ENCODE results near the gene CDX1.
A peak's percentile ranks its signal among the peaks of the same experiment; 100 is the strongest.

CDX1 gene

GRCh38 chr5:150202501-150202900 is 35.9 kb downstream of the CDX1 start:
- no peak overlapping the region for H3K27ac ChIP-seq (ENCODE audit: low read depth, low read length)
- no peaks in the 10 kb centered on the region for H3K27me3 ChIP-seq (ENCODE audit: control insufficient read depth, insufficient read depth, low read length)
- H3K4me3 ChIP-seq (ENCODE audit: low read length), result no peak overlapping the region
- H3K9ac ChIP-seq (ENCODE audit: low read length), result no peak overlapping the region
- no peaks in the 10 kb centered on the region for H3K4me1 ChIP-seq (ENCODE audit: control insufficient read depth, insufficient read depth, low read length)
- H3K36me3 ChIP-seq (ENCODE audit: control insufficient read depth, insufficient read depth, low read length), result no peaks in the 10 kb centered on the region

GRCh38 chr5:150203832-150204589 is 37.4 kb downstream of the CDX1 start:
- no peak overlapping the region for H3K4me3 ChIP-seq (ENCODE audit: low read length)
- H3K27ac ChIP-seq (ENCODE audit: low read depth, low read length), result no peak overlapping the region
- no peaks in the 10 kb centered on the region for H3K27me3 ChIP-seq (ENCODE audit: control insufficient read depth, insufficient read depth, low read length)
- no peak overlapping the region for H3K9ac ChIP-seq (ENCODE audit: low read length)
- no peaks in the 10 kb centered on the region for H3K4me1 ChIP-seq (ENCODE audit: control insufficient read depth, insufficient read depth, low read length)
- no peaks in the 10 kb centered on the region for H3K36me3 ChIP-seq (ENCODE audit: control insufficient read depth, insufficient read depth, low read length)

GRCh38 chr5:150204590-150204960 is 38.0 kb downstream of the CDX1 start:
- no peak overlapping the region for H3K9ac ChIP-seq (ENCODE audit: low read length)
- H3K27ac ChIP-seq (ENCODE audit: low read depth, low read length), result no peak overlapping the region
- no peaks in the 10 kb centered on the region for H3K27me3 ChIP-seq (ENCODE audit: control insufficient read depth, insufficient read depth, low read length)
- no peaks in the 10 kb centered on the region for H3K4me1 ChIP-seq (ENCODE audit: control insufficient read depth, insufficient read depth, low read length)
- H3K4me3 ChIP-seq (ENCODE audit: low read length), result no peak overlapping the region
- no peaks in the 10 kb centered on the region for H3K36me3 ChIP-seq (ENCODE audit: control insufficient read depth, insufficient read depth, low read length)

- H3K36me3 ChIP-seq (ENCODE audit: control insufficient read depth, insufficient read depth, low read length), result no peaks in the 10 kb centered on the region
- H3K4me3 ChIP-seq (ENCODE audit: low read length), result no peak overlapping the region
- no peak overlapping the region for H3K27ac ChIP-seq (ENCODE audit: low read depth, low read length)
- no peak overlapping the region for H3K9ac ChIP-seq (ENCODE audit: low read length)
- H3K4me1 ChIP-seq (ENCODE audit: control insufficient read depth, insufficient read depth, low read length), result no peaks in the 10 kb centered on the region
- H3K27me3 ChIP-seq (ENCODE audit: control insufficient read depth, insufficient read depth, low read length), result no peaks in the 10 kb centered on the region
Measured at GRCh38 chr5:150206098-150206778, 39.7 kb downstream of the CDX1 start.

GRCh38 chr5:150206779-150207115 is 40.2 kb downstream of the CDX1 start:
- no peaks in the 10 kb centered on the region for H3K4me1 ChIP-seq (ENCODE audit: control insufficient read depth, insufficient read depth, low read length)
- H3K9ac ChIP-seq (ENCODE audit: low read length), result no peak overlapping the region
- no peak overlapping the region for H3K4me3 ChIP-seq (ENCODE audit: low read length)
- no peak overlapping the region for H3K27ac ChIP-seq (ENCODE audit: low read depth, low read length)
- no peaks in the 10 kb centered on the region for H3K36me3 ChIP-seq (ENCODE audit: control insufficient read depth, insufficient read depth, low read length)
- H3K27me3 ChIP-seq (ENCODE audit: control insufficient read depth, insufficient read depth, low read length), result no peaks in the 10 kb centered on the region

GRCh38 chr5:150208187-150209098 is 41.9 kb downstream of the CDX1 start:
- Histone ChIP-seq H3K27me3 (ENCODE audit: control insufficient read depth, insufficient read depth, low read length) (no peaks in the 10 kb centered on the region), H3K27ac (ENCODE audit: low read depth, low read length) (no peak overlapping the region), H3K4me3 (ENCODE audit: low read length) (peak overlapping the region; percentile 19), H3K4me1 (ENCODE audit: control insufficient read depth, insufficient read depth, low read length) (no peaks in the 10 kb centered on the region), H3K9ac (ENCODE audit: low read length) (no peak overlapping the region), H3K36me3 (ENCODE audit: control insufficient read depth, insufficient read depth, low read length) (no peaks in the 10 kb centered on the region)

- H3K9ac ChIP-seq (ENCODE audit: low read length), result no peak overlapping the region
- H3K27ac ChIP-seq (ENCODE audit: low read depth, low read length), result no peak overlapping the region
- H3K36me3 ChIP-seq (ENCODE audit: control insufficient read depth, insufficient read depth, low read length), result no peaks in the 10 kb centered on the region
- H3K4me1 ChIP-seq (ENCODE audit: control insufficient read depth, insufficient read depth, low read length), result no peaks in the 10 kb centered on the region
- peak overlapping the region; percentile 19 for H3K4me3 ChIP-seq (ENCODE audit: low read length)
- no peaks in the 10 kb centered on the region for H3K27me3 ChIP-seq (ENCODE audit: control insufficient read depth, insufficient read depth, low read length)
Measured at GRCh38 chr5:150209099-150209635, 42.6 kb downstream of the CDX1 start.

GRCh38 chr5:150210644-150211043 is 44.1 kb downstream of the CDX1 start:
- H3K9ac ChIP-seq (ENCODE audit: low read length), result no peak overlapping the region
- no peak overlapping the region for H3K27ac ChIP-seq (ENCODE audit: low read depth, low read length)
- H3K4me3 ChIP-seq (ENCODE audit: low read length), result no peak overlapping the region

GRCh38 chr5:150211156-150212030 is 44.8 kb downstream of the CDX1 start:
- Histone ChIP-seq H3K36me3 (ENCODE audit: control insufficient read depth, insufficient read depth, low read length) (no peaks in the 10 kb centered on the region), H3K27ac (ENCODE audit: low read depth, low read length) (no peak overlapping the region), H3K9ac (ENCODE audit: low read length) (no peak overlapping the region), H3K4me3 (ENCODE audit: low read length) (no peak overlapping the region), H3K4me1 (ENCODE audit: control insufficient read depth, insufficient read depth, low read length) (no peaks in the 10 kb centered on the region), H3K27me3 (ENCODE audit: control insufficient read depth, insufficient read depth, low read length) (no peaks in the 10 kb centered on the region)

More at GRCh38 chr5:150210644-150211043, 44.1 kb downstream of the CDX1 start:
- H3K36me3 ChIP-seq (ENCODE audit: control insufficient read depth, insufficient read depth, low read length), result no peaks in the 10 kb centered on the region
- H3K27me3 ChIP-seq (ENCODE audit: control insufficient read depth, insufficient read depth, low read length), result no peaks in the 10 kb centered on the region
- no peaks in the 10 kb centered on the region for H3K4me1 ChIP-seq (ENCODE audit: control insufficient read depth, insufficient read depth, low read length)

GRCh38 chr5:150213530-150213929 is 47.0 kb downstream of the CDX1 start:
- no peaks in the 10 kb centered on the region for H3K36me3 ChIP-seq (ENCODE audit: control insufficient read depth, insufficient read depth, low read length)
- no peak overlapping the region for H3K4me3 ChIP-seq (ENCODE audit: low read length)
- H3K27me3 ChIP-seq (ENCODE audit: control insufficient read depth, insufficient read depth, low read length), result no peaks in the 10 kb centered on the region
- H3K9ac ChIP-seq (ENCODE audit: low read length), result no peak overlapping the region
- H3K4me1 ChIP-seq (ENCODE audit: control insufficient read depth, insufficient read depth, low read length), result no peaks in the 10 kb centered on the region
- no peak overlapping the region for H3K27ac ChIP-seq (ENCODE audit: low read depth, low read length)

GRCh38 chr5:150214289-150214688 is 47.7 kb downstream of the CDX1 start:
- Histone ChIP-seq H3K27ac (ENCODE audit: low read depth, low read length) (no peak overlapping the region), H3K27me3 (ENCODE audit: control insufficient read depth, insufficient read depth, low read length) (no peaks in the 10 kb centered on the region), H3K4me3 (ENCODE audit: low read length) (no peak overlapping the region), H3K36me3 (ENCODE audit: control insufficient read depth, insufficient read depth, low read length) (no peaks in the 10 kb centered on the region), H3K9ac (ENCODE audit: low read length) (no peak overlapping the region), H3K4me1 (ENCODE audit: control insufficient read depth, insufficient read depth, low read length) (no peaks in the 10 kb centered on the region)
